ENCODE measurements around the gene LIPC.

DNA sequence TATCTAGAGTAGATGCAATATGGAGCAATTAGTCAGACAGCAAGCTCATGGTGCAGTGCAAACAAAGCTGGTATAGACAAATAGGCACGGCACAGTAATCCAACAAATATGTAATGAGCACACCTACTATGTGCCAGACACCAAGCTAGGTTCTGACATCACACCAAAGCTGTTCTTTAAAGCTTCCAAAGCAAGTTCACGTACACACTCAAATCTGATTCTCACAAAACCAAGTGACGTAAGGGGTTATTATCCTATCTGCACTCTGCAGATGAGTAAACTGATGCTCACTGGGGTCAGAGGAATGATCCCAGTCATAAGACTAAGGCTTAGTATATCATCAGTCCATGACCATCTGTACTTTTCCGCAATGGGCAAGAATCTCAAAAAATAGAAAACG is 27.8 kb upstream of the LIPC start:
- TF ChIP-seq POLR2A (IDR thresholded peaks at IDR 0.05) = no peak
- TF ChIP-seq, protein P1, sequence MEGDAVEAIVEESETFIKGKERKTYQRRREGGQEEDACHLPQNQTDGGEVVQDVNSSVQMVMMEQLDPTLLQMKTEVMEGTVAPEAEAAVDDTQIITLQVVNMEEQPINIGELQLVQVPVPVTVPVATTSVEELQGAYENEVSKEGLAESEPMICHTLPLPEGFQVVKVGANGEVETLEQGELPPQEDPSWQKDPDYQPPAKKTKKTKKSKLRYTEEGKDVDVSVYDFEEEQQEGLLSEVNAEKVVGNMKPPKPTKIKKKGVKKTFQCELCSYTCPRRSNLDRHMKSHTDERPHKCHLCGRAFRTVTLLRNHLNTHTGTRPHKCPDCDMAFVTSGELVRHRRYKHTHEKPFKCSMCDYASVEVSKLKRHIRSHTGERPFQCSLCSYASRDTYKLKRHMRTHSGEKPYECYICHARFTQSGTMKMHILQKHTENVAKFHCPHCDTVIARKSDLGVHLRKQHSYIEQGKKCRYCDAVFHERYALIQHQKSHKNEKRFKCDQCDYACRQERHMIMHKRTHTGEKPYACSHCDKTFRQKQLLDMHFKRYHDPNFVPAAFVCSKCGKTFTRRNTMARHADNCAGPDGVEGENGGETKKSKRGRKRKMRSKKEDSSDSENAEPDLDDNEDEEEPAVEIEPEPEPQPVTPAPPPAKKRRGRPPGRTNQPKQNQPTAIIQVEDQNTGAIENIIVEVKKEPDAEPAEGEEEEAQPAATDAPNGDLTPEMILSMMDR (IDR thresholded peaks at IDR 0.05 in 4 of 5, conservative IDR thresholded peaks at IDR 0.05 in 1 of 5) = no peak
